ENCODE data around the gene FSIP1.

GRCh38 chr15:39645976-39646257 is 136.7 kb downstream of the FSIP1 start:
- TF ChIP-seq REST (IDR thresholded peaks at IDR 0.05; ENCODE audit: insufficient read depth in 1 of 2, low read depth in 2 of 2, low read length in 2 of 2) (no peak), SIN3A (IDR thresholded peaks at IDR 0.05; ENCODE audit: borderline replicate concordance, insufficient read depth, low read length) (no peak), POLR2AphosphoS5 (IDR thresholded peaks at IDR 0.05; ENCODE audit: low read depth, low read length) (no peak), TAF1 (IDR thresholded peaks at IDR 0.05; ENCODE audit: borderline replicate concordance, insufficient read depth, low read length) (no peak)
